ENCODE data around the gene VSIR.

VSIR gene

GRCh38 chr10:71729161-71729636, 44.1 kb downstream of the VSIR start:
- TF ChIP-seq CTCF (conservative IDR thresholded peaks at IDR 0.05; ENCODE audit: low read length) (no peak), EZH2phosphoT487 (IDR thresholded peaks at IDR 0.05; ENCODE audit: borderline replicate concordance) (no peak)
- Histone ChIP-seq H3K79me2 (ENCODE audit: insufficient read depth, low read length) (no peaks in the 10 kb centered on the region), H3K9me3 (ENCODE audit: insufficient read depth, low read depth, low read length) (no peaks in the 10 kb centered on the region), H3K36me3 (ENCODE audit: insufficient read depth, low read length) (no peaks in the 10 kb centered on the region), H3K4me3 (ENCODE audit: low read length, poor library complexity, severe bottlenecking) (no peak overlapping the region), H3K9ac (ENCODE audit: low read depth, low read length, poor library complexity, severe bottlenecking) (peak overlapping the region; percentile 42), H3K27me3 (ENCODE audit: insufficient read depth, low read length, poor library complexity, severe bottlenecking) (no peaks in the 10 kb centered on the region), H4K20me1 (ENCODE audit: insufficient read depth, low read length, poor library complexity, severe bottlenecking) (no peaks in the 10 kb centered on the region), H3F3A (ENCODE audit: low read depth) (no peaks in the 10 kb centered on the region), H3K4me1 (ENCODE audit: insufficient read depth, low read length, poor library complexity, severe bottlenecking) (peaks cover 39% of the 10 kb centered on the region), H2AFZ (ENCODE audit: low read length) (no peak overlapping the region), H3K9me2 (replicated peaks; ENCODE audit: low read depth, low read length) (no peaks in the 10 kb centered on the region), H3K4me2 (ENCODE audit: low read depth, low read length, poor library complexity, severe bottlenecking) (no peak overlapping the region)

GRCh38 chr10:71727738-71728737, 45.3 kb downstream of the VSIR start:
- H3K36me3 ChIP-seq (ENCODE audit: insufficient read depth, low read length): no peaks in the 10 kb centered on the region
- no peak overlapping the region for H3K4me3 ChIP-seq (ENCODE audit: low read length, poor library complexity, severe bottlenecking)
- no peaks in the 10 kb centered on the region for H3F3A ChIP-seq (ENCODE audit: low read depth)
- no peaks in the 10 kb centered on the region for H3K9me3 ChIP-seq (ENCODE audit: insufficient read depth, low read depth, low read length)
- H3K9ac ChIP-seq (ENCODE audit: low read depth, low read length, poor library complexity, severe bottlenecking): peak overlapping the region; percentile 42
- peaks cover 39% of the 10 kb centered on the region for H3K4me1 ChIP-seq (ENCODE audit: insufficient read depth, low read length, poor library complexity, severe bottlenecking)
- no peaks in the 10 kb centered on the region for H3K27me3 ChIP-seq (ENCODE audit: insufficient read depth, low read length, poor library complexity, severe bottlenecking)
- H3K9me2 ChIP-seq (replicated peaks; ENCODE audit: low read depth, low read length): no peaks in the 10 kb centered on the region
- H2AFZ ChIP-seq (ENCODE audit: low read length): peak overlapping the region; percentile 71
- H3K4me2 ChIP-seq (ENCODE audit: low read depth, low read length, poor library complexity, severe bottlenecking): peak overlapping the region; percentile 29
- TF ChIP-seq EZH2phosphoT487 (IDR thresholded peaks at IDR 0.05; ENCODE audit: borderline replicate concordance) (no peak), CTCF (conservative IDR thresholded peaks at IDR 0.05; ENCODE audit: low read length) (no peak)
- H3K79me2 ChIP-seq (ENCODE audit: insufficient read depth, low read length): no peaks in the 10 kb centered on the region
- H4K20me1 ChIP-seq (ENCODE audit: insufficient read depth, low read length, poor library complexity, severe bottlenecking): no peaks in the 10 kb centered on the region

- no peaks in the 10 kb centered on the region for H3K36me3 ChIP-seq (ENCODE audit: insufficient read depth, low read length)
- no peaks in the 10 kb centered on the region for H3K9me3 ChIP-seq (ENCODE audit: insufficient read depth, low read depth, low read length)
- peak overlapping the region; percentile 29 for H3K4me2 ChIP-seq (ENCODE audit: low read depth, low read length, poor library complexity, severe bottlenecking)
- H2AFZ ChIP-seq (ENCODE audit: low read length): peak overlapping the region; percentile 71; the same call in 1 of the 2 replicates
- peak overlapping the region; percentile 42 for H3K9ac ChIP-seq (ENCODE audit: low read depth, low read length, poor library complexity, severe bottlenecking)
- peaks cover 39% of the 10 kb centered on the region for H3K4me1 ChIP-seq (ENCODE audit: insufficient read depth, low read length, poor library complexity, severe bottlenecking)
- no peaks in the 10 kb centered on the region for H3F3A ChIP-seq (ENCODE audit: low read depth)
- H3K79me2 ChIP-seq (ENCODE audit: insufficient read depth, low read length): no peaks in the 10 kb centered on the region
- TF ChIP-seq EZH2phosphoT487 (IDR thresholded peaks at IDR 0.05; ENCODE audit: borderline replicate concordance): no peak
- no peak for TF ChIP-seq CTCF (conservative IDR thresholded peaks at IDR 0.05; ENCODE audit: low read length)
- H3K4me3 ChIP-seq (ENCODE audit: low read length, poor library complexity, severe bottlenecking): no peak overlapping the region
- no peaks in the 10 kb centered on the region for H3K27me3 ChIP-seq (ENCODE audit: insufficient read depth, low read length, poor library complexity, severe bottlenecking)
- no peaks in the 10 kb centered on the region for H4K20me1 ChIP-seq (ENCODE audit: insufficient read depth, low read length, poor library complexity, severe bottlenecking)
- no peaks in the 10 kb centered on the region for H3K9me2 ChIP-seq (replicated peaks; ENCODE audit: low read depth, low read length)
Observed at GRCh38 chr10:71727105-71727737, 46.1 kb downstream of the VSIR start.
